ENCODE results near the gene CDH24. TPM values are rescaled to one million over a fixed set of nuclear protein-coding genes. Genes with fewer than 3 reads are reported as not detected.

Gene CDH24
- polyA plus RNA-seq, 1 donor from 2014 or later = 31.7 TPM

DNA sequence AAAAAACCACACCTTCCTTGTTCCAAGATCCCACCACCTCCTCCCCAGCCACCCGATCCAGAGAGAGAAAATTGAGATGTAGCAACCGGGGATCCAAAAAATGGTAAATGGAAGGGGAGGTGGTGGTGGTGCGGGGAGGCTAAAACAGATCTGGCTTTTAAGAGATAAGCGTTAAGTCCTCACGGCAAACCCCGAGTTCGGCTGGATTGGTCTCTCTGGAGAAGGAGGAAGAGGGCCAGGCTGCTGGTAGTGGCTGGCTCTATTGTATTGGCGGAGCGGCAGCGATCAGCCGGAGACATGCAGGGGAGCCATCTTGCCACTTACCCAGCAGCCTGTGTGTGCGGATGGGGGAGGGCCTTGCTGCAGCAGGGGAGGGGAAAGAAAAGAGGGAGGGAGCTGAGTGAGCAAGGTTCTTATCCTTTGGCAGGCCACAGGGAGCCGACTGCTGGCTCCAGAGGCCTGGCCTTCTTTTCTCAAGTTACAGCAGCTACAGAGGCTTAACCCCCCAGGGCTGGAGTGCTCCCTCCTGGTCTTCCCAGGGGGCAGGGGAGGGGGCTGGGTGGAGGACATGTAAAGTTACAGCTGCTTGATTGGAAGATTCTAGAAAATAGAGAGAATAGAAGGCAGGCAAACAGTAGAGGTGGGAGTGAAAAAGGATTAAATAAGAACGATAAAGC, 14.1 kb upstream of the CDH24 start:
- H3K36me3 ChIP-seq (ENCODE audit: insufficient read depth, low read length) = peaks cover 17% of the 10 kb centered on the region
- H3K9me3 ChIP-seq (ENCODE audit: low read length) = no peaks in the 10 kb centered on the region
- peak overlapping the region; percentile 93 for H3K9ac ChIP-seq (ENCODE audit: low read length)
- no peaks in the 10 kb centered on the region for H3K9me2 ChIP-seq (ENCODE audit: insufficient read depth, low read length)
- peaks cover 5% of the 10 kb centered on the region for H3F3A ChIP-seq (ENCODE audit: insufficient read depth, low read length, poor library complexity, severe bottlenecking)
- H3K4me2 ChIP-seq (ENCODE audit: low read length) = peak overlapping the region; percentile 97
- peak overlapping the region; percentile 93 for H3K27ac ChIP-seq (ENCODE audit: low read length)
- H2AFZ ChIP-seq (ENCODE audit: low read depth, low read length) = peak overlapping the region; percentile 65
- peaks cover 52% of the 10 kb centered on the region for H3K79me2 ChIP-seq (replicated peaks; ENCODE audit: insufficient read depth, low read length)
- H3K4me3 ChIP-seq (ENCODE audit: low read length) = peak overlapping the region; percentile 72
- peaks cover 20% of the 10 kb centered on the region for H4K20me1 ChIP-seq (ENCODE audit: insufficient read depth)
- H3K27me3 ChIP-seq (ENCODE audit: insufficient read depth, low read depth, low read length) = no peaks in the 10 kb centered on the region
- TF ChIP-seq, protein P1, sequence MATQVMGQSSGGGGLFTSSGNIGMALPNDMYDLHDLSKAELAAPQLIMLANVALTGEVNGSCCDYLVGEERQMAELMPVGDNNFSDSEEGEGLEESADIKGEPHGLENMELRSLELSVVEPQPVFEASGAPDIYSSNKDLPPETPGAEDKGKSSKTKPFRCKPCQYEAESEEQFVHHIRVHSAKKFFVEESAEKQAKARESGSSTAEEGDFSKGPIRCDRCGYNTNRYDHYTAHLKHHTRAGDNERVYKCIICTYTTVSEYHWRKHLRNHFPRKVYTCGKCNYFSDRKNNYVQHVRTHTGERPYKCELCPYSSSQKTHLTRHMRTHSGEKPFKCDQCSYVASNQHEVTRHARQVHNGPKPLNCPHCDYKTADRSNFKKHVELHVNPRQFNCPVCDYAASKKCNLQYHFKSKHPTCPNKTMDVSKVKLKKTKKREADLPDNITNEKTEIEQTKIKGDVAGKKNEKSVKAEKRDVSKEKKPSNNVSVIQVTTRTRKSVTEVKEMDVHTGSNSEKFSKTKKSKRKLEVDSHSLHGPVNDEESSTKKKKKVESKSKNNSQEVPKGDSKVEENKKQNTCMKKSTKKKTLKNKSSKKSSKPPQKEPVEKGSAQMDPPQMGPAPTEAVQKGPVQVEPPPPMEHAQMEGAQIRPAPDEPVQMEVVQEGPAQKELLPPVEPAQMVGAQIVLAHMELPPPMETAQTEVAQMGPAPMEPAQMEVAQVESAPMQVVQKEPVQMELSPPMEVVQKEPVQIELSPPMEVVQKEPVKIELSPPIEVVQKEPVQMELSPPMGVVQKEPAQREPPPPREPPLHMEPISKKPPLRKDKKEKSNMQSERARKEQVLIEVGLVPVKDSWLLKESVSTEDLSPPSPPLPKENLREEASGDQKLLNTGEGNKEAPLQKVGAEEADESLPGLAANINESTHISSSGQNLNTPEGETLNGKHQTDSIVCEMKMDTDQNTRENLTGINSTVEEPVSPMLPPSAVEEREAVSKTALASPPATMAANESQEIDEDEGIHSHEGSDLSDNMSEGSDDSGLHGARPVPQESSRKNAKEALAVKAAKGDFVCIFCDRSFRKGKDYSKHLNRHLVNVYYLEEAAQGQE (IDR thresholded peaks at IDR 0.05; ENCODE audit: borderline replicate concordance) = peak; percentile 91
- peak; percentile 67 for TF ChIP-seq MXI1 (conservative IDR thresholded peaks at IDR 0.05; ENCODE audit: poor library complexity, severe bottlenecking)
- TF ChIP-seq RAD21 (conservative IDR thresholded peaks at IDR 0.05) = no peak
- peak; percentile 36 for TF ChIP-seq EP300 (conservative IDR thresholded peaks at IDR 0.05; ENCODE audit: poor library complexity, severe bottlenecking)
- no peak for TF ChIP-seq SMC3 (conservative IDR thresholded peaks at IDR 0.05; ENCODE audit: poor library complexity)
- TF ChIP-seq TAF1 (IDR thresholded peaks at IDR 0.05; ENCODE audit: low read depth) = peak; percentile 98
- peak; percentile 99 for TF ChIP-seq POLR2AphosphoS5 (IDR thresholded peaks at IDR 0.05)
- TF ChIP-seq EZH2 (IDR thresholded peaks at IDR 0.05; ENCODE audit: borderline replicate concordance, insufficient read depth, low read length, poor library complexity, severe bottlenecking) = no peak

DNA sequence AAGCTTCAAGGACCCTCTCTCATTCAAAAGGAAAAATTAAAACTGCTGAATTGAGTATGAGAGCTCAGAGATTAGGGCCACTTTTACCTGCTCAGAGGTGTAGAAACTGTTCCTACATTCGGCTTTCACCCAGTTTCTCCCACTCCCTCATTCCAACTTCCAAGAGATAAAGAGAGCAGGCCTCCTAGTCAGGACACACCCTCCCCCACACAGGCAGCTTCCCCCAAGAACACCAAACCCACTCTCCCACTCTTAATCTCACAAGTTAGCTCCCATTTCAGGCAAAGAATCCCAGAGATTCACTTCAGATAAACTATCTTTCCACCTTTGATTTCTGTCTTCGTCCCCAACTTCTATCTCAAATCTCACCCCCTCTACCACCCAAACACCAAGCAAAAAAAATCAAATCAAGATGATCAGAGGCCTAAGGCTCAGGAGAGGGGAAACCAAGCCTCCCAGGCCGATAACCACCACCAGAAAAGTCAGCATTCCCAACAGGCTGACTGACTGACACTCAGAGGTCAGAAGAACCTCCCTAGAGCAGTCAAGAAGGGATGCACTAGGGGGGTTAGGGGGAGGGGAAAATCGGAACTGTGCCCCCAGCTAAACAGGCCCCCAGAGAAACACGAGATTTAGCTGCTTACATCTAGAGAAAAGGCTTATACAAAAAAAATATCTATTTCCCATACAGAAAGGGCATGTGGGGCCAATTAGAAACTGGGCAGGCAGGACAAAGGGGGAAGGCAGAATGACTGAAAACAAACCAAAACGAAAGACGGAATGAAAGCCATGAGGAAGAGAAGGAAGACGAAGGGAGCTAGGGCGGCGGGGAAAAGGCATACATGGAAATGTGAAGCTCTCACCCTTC, 13.2 kb upstream of the CDH24 start:
- Histone ChIP-seq H3K27ac (ENCODE audit: low read length) (peak overlapping the region; percentile 93), H3K27me3 (ENCODE audit: insufficient read depth, low read depth, low read length) (no peaks in the 10 kb centered on the region), H3K9ac (ENCODE audit: low read length) (peak overlapping the region; percentile 93), H3K4me2 (ENCODE audit: low read length) (peak overlapping the region; percentile 78), H3K79me2 (replicated peaks; ENCODE audit: insufficient read depth, low read length) (peaks cover 56% of the 10 kb centered on the region), H4K20me1 (ENCODE audit: insufficient read depth) (peaks cover 24% of the 10 kb centered on the region), H3K9me3 (ENCODE audit: low read length) (no peaks in the 10 kb centered on the region), H3F3A (ENCODE audit: insufficient read depth, low read length, poor library complexity, severe bottlenecking) (peaks cover 5% of the 10 kb centered on the region), H3K4me3 (ENCODE audit: low read length) (peak overlapping the region; percentile 72), H3K36me3 (ENCODE audit: insufficient read depth, low read length) (peaks cover 15% of the 10 kb centered on the region), H3K9me2 (ENCODE audit: insufficient read depth, low read length) (no peaks in the 10 kb centered on the region), H2AFZ (ENCODE audit: low read depth, low read length) (peak overlapping the region; percentile 65)
- TF ChIP-seq SMC3 (conservative IDR thresholded peaks at IDR 0.05; ENCODE audit: poor library complexity) (no peak), MXI1 (conservative IDR thresholded peaks at IDR 0.05; ENCODE audit: poor library complexity, severe bottlenecking) (no peak), EZH2 (IDR thresholded peaks at IDR 0.05; ENCODE audit: borderline replicate concordance, insufficient read depth, low read length, poor library complexity, severe bottlenecking) (no peak), POLR2AphosphoS5 (IDR thresholded peaks at IDR 0.05) (no peak), RAD21 (conservative IDR thresholded peaks at IDR 0.05) (no peak), TAF1 (IDR thresholded peaks at IDR 0.05; ENCODE audit: low read depth) (no peak), EP300 (conservative IDR thresholded peaks at IDR 0.05; ENCODE audit: poor library complexity, severe bottlenecking) (no peak)
- TF ChIP-seq, protein P1 (IDR thresholded peaks at IDR 0.05; ENCODE audit: borderline replicate concordance) = no peak
- TF ChIP-seq, protein P2, sequence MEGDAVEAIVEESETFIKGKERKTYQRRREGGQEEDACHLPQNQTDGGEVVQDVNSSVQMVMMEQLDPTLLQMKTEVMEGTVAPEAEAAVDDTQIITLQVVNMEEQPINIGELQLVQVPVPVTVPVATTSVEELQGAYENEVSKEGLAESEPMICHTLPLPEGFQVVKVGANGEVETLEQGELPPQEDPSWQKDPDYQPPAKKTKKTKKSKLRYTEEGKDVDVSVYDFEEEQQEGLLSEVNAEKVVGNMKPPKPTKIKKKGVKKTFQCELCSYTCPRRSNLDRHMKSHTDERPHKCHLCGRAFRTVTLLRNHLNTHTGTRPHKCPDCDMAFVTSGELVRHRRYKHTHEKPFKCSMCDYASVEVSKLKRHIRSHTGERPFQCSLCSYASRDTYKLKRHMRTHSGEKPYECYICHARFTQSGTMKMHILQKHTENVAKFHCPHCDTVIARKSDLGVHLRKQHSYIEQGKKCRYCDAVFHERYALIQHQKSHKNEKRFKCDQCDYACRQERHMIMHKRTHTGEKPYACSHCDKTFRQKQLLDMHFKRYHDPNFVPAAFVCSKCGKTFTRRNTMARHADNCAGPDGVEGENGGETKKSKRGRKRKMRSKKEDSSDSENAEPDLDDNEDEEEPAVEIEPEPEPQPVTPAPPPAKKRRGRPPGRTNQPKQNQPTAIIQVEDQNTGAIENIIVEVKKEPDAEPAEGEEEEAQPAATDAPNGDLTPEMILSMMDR (IDR thresholded peaks at IDR 0.05; ENCODE audit: poor library complexity, severe bottlenecking) = no peak
